ENCODE data around the gene CA9.

- no peak for TF ChIP-seq CTCF (conservative IDR thresholded peaks at IDR 0.05; ENCODE audit: low read depth in 2 of 2)
- no peak for TF ChIP-seq ZNF331 (CRISPR knock-in tag; IDR thresholded peaks at IDR 0.05; ENCODE audit: low read depth)
- TF ChIP-seq POLR2AphosphoS5 (IDR thresholded peaks at IDR 0.05; ENCODE audit: low read depth): peak; percentile 98
- peak; percentile 23 for TF ChIP-seq REST (IDR thresholded peaks at IDR 0.05; ENCODE audit: unreplicated experiment)
- no peak for TF ChIP-seq EZH2phosphoT487 (IDR thresholded peaks at IDR 0.05; ENCODE audit: unreplicated experiment)
- TF ChIP-seq EZH2 (IDR thresholded peaks at IDR 0.05; ENCODE audit: low read depth, unreplicated experiment): no peak
- TF ChIP-seq JUNB (IDR thresholded peaks at IDR 0.05; ENCODE audit: unreplicated experiment): no peak
- TF ChIP-seq ZNF114 (CRISPR knock-in tag; IDR thresholded peaks at IDR 0.05): no peak
- 0 out of 2 replicates have a peak, but pooled peaks have one; percentile 31 for TF ChIP-seq CREB1 (CRISPR knock-in tag; IDR thresholded peaks at IDR 0.05; ENCODE audit: low read depth)
- no peak for TF ChIP-seq STAT1 (IDR thresholded peaks at IDR 0.05; ENCODE audit: unreplicated experiment)
- TF ChIP-seq ZNF462 (CRISPR knock-in tag; IDR thresholded peaks at IDR 0.05): no peak
- TF ChIP-seq ETS1 (IDR thresholded peaks at IDR 0.05): no peak
- TF ChIP-seq NANOG (IDR thresholded peaks at IDR 0.05; ENCODE audit: borderline replicate concordance): no peak
These were observed 16.0 kb downstream of the CA9 start, which contains the start of gene TPM2 for GRCh38 chr9:35689542-35690293.
